ENCODE results near the gene SLCO2A1.

The SLCO2A1 gene

DNA sequence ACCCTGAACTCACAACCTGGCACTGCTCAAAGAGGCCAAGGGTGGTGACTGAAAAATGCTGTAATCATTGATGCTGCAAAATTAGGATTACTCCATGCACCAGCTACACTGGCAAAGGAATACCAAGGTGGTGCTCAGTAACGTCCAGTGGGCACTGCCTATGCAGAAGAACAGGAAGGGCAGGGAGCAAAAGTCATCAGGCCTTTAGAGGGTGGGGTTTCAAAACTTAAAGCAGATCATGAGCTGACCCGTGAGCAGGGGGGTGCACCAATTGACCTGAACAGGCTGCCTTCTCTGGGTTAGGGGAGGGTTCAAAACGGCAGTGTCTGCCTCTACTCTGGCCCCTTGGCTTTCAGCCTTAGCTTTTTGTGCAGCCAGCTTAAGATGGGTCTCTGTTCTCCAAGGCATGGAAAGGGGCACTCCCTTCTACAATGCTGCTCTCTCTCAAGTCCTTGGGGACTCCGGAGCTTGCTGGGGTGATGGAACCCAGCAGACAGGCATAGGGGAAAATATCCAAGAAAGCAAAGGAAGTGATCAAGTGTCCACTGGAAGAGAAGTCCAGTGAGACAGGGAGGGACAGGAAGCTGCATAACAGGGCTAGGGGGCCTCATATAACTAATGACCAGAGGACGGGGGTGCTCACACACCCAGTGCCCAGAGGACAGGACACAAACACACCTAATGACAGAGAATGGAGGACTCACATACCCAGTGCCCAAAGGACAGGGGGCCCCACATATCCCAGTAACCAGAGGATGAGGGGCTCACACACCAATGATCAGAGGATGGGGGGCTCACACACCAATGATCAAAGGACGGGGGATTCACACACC lies 145.5 kb downstream of the SLCO2A1 start:
- DNase-seq (ENCODE audit: low read depth in 2 of 2) = no peak

- no peak for DNase-seq (ENCODE audit: low read depth in 2 of 2)
Observed at GRCh38 chr3:133883641-133884040, 146.1 kb downstream of the SLCO2A1 start.

DNA sequence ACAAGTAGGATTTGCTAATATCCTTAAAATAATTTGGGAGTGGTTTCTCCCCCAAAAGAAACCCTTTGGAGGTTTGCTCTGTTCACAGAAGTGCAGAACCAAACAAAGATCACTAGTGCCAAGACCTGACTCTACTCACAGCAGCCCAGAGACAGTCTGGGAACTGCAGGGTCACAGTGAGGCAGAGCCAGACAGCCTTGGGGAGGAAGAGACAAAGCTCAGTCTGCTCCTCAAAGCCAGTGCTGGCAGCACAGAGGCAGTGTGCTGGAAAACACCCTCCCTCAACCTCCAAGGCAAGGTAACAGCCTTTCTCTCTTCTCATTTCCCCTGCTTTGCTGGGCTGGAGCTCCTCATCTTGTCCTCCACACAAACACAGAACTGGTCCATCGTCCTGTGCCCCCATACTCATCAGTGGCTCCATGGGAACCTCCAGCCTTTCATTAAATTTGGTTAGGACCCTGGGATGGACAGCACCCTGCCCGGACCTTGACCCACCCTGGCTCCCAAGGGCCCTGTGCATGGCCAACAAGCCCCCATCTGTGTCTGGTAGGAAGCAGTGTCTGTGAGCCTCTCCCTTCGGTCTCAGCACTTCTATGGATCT lies 146.6 kb downstream of the SLCO2A1 start:
- DNase-seq (ENCODE audit: low read depth in 2 of 2) = no peak

GRCh38 chr3:133881939-133882825 lies 147.5 kb downstream of the SLCO2A1 start:
- DNase-seq (ENCODE audit: low read depth in 2 of 2) = no peak

DNA sequence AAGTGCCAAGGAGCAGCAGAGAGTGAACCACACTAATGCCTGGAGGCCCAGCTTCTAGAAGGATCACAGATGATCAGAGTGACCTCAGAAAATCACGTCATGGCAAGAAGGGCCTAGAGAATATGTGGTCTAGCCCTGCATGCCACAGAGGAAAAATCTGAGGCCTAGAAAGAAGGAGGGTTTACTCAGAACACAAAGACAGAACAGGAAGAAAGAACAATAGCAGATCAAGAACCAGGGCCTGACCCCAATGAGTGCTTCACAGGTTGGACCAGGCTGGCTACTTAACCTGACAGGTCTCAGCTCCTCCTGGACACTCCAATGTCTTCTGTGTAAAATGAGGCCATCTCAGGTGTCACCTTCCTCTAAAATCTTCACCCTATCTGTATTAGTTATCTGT lies 148.2 kb downstream of the SLCO2A1 start:
- no peak for DNase-seq (ENCODE audit: low read depth in 2 of 2)

- no peak for DNase-seq (ENCODE audit: low read depth in 2 of 2)
Observed at GRCh38 chr3:133880886-133881455, 148.8 kb downstream of the SLCO2A1 start.

DNA sequence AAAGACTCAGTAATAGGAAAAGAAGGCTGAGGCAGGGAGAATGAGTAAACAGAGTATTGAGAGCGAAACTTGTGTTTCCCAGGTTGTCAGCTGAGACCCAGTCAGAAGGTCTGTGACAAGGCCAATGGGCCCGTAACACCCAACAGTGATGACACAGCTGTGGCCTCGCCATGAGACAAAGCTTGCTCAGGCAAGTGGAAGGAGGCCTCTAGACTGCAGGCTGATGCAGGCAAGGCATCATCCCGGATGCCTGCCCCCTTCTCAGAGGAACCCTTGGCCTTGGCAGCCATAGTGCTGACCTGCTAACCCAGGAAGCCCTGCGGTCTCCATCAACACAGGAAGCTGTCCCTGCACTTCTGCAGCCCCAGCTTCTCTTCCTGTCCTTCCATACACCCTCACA lies 149.4 kb downstream of the SLCO2A1 start:
- no peak for DNase-seq (ENCODE audit: low read depth in 2 of 2)

GRCh38 chr3:133878518-133878917 lies 151.2 kb downstream of the SLCO2A1 start:
- DNase-seq (ENCODE audit: low read depth in 2 of 2) = no peak

Measured in stimulated activated CD8-positive, alpha-beta memory T cell treated with anti-CD3 and anti-CD28 coated beads, Interleukin-2, amount 100 ng/mL, for 1 hour (primary cell).